GM12874 (cell line): Measurements from ENCODE around the gene NDUFAF2.

ENCODE experiments used
- TF ChIP-seq, protein P1 (sequence below): IDR thresholded peaks from 2 replicates; pipeline ENCODE4 v1.5.1; 2011; ENCODE audit warnings: low read depth, mild to moderate bottlenecking, control low read depth, low read length, moderate library complexity; ENCODE audit not compliant: insufficient read depth

Gene NDUFAF2

GRCh38 chr5:61076626-61077025 lies 131.6 kb downstream of the NDUFAF2 start:
- TF ChIP-seq, protein P1, sequence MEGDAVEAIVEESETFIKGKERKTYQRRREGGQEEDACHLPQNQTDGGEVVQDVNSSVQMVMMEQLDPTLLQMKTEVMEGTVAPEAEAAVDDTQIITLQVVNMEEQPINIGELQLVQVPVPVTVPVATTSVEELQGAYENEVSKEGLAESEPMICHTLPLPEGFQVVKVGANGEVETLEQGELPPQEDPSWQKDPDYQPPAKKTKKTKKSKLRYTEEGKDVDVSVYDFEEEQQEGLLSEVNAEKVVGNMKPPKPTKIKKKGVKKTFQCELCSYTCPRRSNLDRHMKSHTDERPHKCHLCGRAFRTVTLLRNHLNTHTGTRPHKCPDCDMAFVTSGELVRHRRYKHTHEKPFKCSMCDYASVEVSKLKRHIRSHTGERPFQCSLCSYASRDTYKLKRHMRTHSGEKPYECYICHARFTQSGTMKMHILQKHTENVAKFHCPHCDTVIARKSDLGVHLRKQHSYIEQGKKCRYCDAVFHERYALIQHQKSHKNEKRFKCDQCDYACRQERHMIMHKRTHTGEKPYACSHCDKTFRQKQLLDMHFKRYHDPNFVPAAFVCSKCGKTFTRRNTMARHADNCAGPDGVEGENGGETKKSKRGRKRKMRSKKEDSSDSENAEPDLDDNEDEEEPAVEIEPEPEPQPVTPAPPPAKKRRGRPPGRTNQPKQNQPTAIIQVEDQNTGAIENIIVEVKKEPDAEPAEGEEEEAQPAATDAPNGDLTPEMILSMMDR, result no peak

DNA sequence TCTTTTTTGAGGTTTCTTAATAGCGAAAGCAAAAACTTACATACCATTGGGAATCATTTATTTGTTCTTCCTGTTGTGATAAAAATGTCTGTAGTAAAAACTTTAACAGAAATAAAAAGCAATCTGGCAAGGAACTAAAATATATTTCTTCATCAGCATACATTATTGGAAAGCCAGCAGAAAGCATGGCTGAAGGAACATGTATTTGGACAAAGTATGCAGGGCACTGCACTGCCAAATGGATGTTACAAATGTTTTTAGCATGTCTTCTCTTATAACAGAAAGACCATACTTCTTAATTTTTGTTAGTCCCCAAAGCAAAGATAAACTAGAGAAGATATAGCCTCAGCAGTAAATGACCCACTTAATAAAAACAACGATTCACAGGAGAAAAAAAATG lies 136.7 kb downstream of the NDUFAF2 start:
- TF ChIP-seq, protein P1, result no peak

GRCh38 chr5:61082516-61083280 lies 137.7 kb downstream of the NDUFAF2 start:
- TF ChIP-seq, protein P1, result no peak

GRCh38 chr5:61084658-61085057 lies 139.7 kb downstream of the NDUFAF2 start:
- TF ChIP-seq, protein P1, result no peak

GRCh38 chr5:61085885-61086284 lies 140.9 kb downstream of the NDUFAF2 start:
- TF ChIP-seq, protein P1, result no peak

- TF ChIP-seq, protein P1, result no peak
These were observed 142.9 kb downstream of the NDUFAF2 start for GRCh38 chr5:61087921-61088320.

- TF ChIP-seq, protein P1, result no peak
These were observed 144.3 kb downstream of the NDUFAF2 start for GRCh38 chr5:61089351-61089750.
